Glomerular endothelial cell (primary cell): ENCODE results near the gene SEC22B. TPM values are rescaled to one million over a fixed set of nuclear protein-coding genes. Genes with fewer than 3 reads are reported as not detected.
A peak's percentile ranks its signal among the peaks of the same experiment; 100 is the strongest.
"Not testable (repeated sequence)": the region's sequence is repeated elsewhere in the genome, so short reads cannot be mapped to it uniquely, and the experiment has no call there.

Experiments used
- DNase-seq: peaks from one replicate; pipeline ENCODE4 v3.0.0-alpha.2; 2011; ENCODE audit warnings: low read depth, low spot score; ENCODE audit errors: extremely low read depth
- total RNA-seq: library from RNA; depleted of rRNA; stranded (reverse); fragments of >200 nt; gene quantifications from 2 replicates; pipeline ENCODE4 v1.2.3, GENCODE V29; 2015

The SEC22B gene
- total RNA-seq: 22.4 and 23.6 TPM in 2 replicates

DNA sequence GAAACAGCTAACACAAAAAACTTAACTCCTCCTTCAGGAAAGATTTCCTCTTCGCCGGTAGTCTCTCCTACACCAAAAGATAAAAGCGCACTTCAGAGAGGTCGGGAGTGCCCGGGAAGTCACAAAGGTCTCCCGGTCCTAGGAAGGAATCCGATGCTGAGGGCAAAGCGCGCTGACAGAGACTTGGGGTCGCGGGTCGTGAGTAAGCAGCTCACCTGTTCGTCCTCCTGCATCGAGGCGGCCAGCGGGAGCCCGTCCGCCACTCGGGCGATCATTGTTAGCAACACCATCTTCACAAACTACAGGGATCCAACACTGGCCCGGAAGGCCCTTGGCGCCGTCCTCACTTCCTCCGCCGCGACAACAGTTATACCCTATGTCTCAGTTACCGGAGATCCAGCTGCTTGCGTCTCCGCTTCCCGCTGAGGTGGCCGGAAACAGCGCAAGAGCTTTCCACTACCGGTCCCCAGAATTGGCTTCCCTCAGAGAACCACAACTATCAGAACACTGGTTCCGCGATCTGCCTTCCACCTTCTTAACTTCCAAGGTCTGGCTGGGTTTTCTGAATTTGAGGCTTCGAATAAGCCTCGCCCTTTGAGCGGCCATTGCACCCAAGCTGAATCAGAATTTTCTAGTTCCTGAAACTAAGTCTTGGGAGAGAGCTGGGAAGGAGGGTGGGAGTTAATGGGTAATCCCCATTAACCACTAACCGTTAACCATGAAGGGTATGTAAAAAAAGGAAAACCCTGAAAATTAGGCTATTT is at the start of gene SEC22B:
TSS of gene SEC22B (minus strand) at position 429 of the 764 bp plus-strand sequence. CDS start at position 290, 139 bp downstream.
- DNase-seq: peak; percentile 93

DNA sequence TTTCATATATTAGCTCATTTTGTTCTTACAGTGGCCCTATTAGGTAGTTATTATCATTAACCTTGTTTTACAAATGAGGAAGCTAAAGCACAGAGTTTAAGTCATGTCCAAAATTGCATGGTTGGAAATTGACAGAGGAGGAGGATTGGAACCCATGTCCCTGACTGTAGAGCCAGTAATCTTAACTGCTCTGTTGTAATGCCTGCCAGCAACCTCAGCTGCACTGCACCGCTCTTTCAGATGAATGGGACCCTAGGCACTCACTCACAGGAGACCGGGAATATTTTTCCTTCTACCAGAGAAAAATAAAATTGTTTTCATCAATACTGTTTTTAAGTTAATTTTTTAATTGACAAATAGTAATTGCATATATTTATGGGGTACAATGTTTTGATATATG is 41.6 kb upstream of the SEC22B start:
- not testable (repeated sequence) for DNase-seq

DNA sequence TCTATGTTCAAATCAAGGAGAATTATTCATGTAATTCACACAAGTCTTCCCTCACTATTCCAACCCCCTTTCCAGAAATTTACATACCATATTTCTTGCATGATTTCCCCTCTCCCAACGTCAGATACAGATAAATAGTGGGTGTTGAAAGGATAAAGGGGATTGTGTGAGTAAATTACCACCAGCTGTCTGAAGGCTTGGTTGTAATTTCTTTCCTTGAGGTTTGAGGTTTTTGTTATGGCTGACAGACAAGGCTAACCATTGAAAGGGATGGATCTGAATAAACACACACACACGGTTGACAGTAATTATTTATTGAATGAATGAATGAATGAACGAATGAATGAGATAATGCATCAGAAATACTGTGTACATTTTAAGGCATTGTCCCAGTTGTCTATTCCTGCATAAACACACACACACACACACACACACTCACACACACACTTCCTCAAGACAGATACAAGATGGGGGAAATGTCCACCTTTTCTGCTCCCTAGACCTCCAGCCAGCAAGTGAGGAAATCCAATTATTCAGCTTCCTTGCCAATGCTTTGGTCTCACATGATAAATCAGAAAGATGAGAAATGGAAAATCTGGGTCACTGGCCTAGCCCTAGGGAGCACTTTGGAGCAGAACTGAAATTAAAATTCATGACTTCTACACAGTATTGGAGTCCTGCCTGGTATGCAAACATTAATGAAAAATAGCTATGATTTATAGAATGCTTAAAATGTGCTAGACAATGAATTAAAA is 41.0 kb upstream of the SEC22B start:
- not testable (repeated sequence) for DNase-seq

DNA sequence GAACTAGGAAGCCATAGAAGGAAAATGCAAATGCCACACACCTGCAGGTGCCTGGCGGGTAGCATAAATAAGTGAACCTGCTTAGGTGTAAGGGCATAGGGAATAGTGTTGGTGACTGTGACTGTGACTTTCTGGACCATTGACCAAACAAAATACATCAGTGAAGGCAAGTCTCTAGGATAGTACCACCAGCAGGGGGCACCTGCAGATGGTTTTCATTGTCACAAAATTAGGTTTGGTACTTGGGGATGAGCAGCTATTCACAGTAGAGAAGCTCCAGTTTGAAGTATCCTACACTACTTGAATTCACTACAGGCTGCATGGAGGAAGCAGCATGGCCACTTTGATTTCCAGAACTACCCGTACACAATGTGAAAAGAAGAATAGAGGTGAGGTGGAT is 37.3 kb upstream of the SEC22B start:
- not testable (repeated sequence) for DNase-seq

DNA sequence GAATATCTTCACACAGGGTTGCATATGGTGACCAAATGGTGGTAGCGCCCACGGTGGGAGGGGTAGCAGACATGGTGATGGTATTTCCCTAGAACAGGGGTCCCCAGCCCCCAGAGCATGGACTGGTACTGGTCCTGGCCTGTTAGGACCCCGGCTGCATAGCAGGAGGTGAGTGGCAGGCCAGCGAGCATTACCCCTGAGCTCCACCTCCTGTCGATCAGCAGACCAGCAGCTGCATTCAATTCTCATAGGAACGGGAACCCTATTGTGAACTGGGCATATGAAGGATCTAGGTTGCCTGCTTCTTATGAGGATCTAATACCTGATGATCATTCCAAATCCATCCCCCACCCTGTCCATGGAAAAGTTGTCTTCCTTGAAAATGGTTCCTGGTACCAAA is 34.4 kb upstream of the SEC22B start:
- DNase-seq: not testable (repeated sequence)

DNA sequence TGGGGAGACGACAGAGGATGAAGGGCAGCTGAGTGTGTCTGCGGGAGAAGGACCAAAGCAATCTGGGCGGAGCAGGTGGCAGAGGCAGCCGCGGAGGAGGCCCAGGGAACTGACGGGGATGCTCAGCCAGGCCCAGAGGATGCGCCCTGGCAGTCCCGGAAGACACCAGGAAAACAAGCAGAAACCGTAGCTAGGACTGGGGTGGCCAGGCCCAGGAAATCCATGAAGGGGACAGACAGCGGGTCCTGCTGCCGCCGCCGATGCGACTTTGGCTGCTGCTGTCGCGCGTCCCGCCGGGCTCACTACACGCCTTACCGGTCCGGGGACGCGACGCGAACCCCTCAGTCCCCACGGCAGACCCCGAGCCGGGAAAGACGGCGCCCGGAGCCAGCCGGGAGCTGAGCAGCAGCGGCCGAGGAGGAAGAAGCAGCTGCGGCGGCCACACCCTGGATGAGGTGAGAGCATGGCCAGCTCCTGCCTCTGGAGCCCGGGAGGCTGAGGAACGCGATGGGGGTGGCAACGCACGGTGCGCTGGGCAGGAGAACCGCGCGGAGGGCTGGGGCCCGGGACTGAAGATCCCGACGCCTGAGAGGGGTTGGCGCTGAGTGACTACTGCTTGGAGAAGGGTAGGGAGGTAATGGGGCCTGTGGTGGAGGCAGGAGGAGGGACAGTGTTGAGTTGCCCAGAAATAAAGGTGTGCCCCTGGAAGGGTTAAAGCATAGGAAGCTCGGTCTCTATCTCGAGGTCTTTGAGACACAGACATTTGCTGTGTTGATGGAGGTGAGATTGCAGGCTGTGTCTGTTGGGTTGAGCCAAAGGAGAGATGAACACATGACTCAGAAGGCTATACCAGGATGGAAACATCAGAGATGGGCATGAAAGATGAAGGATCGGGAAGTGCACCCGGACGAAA is 20.8 kb upstream of the SEC22B start:
- DNase-seq: not testable (repeated sequence)

DNA sequence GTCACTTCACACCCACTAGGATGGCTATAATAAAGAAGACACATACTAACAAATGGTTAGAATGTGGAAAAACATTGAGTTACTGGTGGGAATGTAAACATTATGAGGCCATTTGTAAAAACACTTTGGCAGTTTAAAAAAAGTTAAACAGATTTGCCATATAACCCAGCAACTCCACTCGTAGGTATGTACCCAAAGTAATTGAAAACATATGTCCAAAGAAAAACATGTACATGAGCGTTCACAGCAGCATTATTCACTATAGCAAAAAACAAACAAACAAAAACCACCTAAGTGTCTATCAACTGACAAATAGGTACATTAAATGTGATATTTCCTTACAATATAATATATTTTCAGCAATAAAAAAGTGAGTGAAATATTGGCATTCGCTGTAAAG is 12.3 kb upstream of the SEC22B start:
- DNase-seq: not testable (repeated sequence)

DNA sequence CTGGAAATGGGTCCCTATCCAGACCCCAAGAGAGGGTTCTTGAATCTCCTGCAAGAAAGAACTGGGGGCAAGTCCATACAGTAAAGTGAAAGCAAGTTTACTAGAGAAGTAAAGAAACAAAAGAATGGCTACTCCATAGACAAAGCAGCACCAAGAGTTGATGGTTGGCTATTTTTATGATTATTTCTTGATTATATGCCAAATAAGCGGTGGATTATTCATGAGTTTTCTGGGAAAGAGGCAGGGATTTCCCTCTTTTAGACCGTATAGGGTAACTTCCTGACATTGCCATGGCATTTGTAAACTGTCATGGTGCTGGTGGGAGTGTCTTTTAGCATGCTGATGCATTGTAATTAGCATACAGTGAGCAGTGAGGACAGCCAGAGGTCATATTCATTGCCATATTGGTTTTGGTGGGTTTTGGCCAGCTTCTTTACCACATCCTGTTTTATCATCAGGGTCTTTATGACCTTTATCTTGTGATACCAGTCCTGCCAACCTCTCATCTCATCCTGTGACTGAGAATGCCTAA is 5.9 kb upstream of the SEC22B start:
- not testable (repeated sequence) for DNase-seq

DNA sequence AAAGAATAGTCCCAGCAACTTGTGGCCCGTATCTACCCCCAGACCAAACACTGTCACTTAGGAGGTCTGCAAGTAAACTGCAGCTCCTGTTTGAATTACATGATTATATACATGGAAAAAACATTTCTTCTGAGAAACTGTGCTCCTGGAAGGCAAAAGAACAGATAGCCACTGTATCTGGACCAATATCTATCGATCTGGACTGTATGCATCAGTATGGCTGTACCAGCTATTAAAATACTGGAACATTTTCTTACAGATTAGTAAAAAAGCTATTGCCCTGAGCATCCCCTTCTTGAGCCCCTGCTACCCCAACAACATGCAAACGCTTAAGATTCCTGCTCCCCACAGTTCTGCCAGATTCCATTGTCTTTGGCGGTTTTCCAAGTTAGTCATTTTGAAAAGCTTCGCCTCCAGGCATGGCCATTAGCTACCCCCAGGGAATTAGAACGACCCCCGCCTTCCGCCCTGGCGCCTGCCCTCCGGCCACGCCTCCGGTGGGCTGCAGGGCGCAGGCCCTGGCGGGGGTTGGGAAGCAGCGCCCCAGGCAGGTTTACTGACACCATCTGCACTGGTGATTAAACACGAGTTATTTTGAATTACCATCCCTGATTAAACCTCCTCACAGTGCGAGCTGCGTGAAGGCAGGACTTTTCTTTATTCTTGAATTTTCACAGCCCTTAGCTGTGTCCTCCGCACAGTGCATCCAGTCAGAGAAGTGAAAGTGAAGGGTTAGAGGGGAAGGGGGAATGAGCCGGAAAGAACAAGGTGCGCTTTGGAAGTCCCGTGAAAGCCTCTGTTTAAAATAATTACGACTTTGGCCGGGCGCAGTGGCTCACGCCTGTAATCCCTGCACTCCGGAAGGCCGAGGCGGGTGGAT is 3.7 kb upstream of the SEC22B start:
- DNase-seq: not testable (repeated sequence)

DNA sequence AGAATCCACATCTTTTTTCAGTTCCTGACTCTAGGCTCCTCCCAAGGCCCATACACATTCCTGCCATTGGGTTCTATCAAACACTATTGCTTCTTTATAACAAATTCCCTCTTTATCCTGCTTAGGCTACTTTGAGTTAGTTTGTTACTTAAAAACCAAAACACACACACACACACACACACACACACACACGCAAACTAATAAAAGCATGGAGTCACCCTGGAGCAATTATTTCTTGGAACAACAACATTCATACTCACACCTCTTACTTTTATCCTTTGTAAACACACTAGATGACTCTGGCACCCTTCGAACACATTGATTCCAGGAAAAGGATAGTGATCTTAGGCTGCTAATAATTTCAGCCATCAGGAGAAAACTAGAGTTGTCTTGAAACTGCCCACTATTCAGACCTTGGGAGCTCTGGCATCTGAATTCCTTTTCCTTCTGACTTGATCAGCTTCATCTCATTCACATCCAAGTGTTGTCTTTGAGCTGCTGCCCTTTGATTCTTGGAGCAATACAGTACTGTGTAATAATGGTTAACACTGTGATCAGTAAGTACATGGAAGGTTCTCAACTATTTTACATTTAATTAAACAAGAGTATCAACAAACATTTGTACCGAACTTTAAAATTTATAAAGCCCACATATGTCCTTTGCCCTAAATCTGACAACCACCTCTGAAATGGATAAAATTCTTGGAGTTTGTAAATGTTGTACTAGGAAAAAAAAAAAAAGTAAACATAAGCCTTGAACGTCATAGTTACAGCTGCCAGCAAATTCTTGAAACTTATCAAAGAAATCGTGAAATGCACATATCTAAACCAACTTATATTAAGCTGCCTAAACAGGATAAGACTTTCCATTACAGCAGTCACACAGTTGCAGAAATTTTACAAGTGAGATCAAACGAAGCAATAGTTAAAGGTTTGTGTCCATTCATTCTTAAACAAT is 2.8 kb upstream of the SEC22B start:
- DNase-seq: no peak

DNA sequence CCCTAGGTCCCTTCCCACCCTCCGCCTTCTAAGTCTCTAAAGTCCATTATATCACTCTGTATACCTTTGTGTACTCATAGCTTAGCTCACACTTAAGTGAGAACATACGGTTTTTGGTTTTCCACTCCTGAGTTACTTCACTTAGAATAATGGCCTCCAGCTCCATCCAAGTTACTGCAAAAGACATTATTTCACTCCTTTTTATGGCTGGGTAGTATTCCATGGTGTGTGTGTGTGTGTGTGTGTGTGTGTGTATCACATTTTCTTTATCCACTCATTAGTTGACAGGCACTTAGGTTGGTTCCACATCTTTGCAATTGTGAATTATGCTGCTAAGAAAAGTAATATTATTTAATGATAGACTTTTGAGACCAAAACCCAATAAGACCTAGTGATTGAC is 1.7 kb upstream of the SEC22B start:
- DNase-seq: not testable (repeated sequence)

DNA sequence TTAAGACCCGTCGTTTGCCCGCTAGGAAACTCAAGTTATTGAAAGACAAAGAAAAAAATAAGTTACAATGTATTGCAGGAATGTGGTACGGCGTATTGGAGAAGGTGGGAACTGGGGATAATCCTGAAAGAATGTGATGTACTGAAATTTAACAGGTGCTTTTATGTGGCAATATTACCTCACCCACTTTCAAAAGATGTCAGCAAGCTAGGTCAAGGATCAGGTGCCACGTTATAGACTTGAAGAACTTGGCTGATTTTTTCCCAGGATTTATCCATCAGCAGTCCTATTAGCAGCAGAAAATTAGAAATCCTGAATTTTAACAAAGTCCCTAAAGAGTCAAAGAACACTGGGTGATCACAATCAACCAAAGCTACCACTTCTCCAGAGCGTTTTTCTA is 632 bp downstream of the SEC22B start:
- DNase-seq: not testable (repeated sequence)

DNA sequence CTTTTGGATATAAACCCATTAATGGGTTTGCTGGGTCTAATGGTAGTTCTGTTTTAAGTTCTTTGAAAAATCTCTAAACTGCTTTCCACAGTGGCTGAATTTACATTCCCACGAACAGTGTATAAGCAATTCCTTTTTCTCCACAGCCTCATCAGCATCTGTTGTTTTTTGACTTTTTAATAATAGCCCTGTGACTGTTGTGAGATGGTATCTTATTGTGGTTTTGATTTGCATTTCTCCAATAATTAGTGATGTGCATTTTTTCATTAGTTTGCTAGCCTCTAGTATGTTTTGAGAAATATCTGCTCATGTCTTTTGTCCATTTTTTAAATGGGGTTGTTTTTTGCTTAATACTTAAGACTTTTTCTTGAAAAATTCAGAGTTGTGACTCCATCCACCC is 11.6 kb downstream of the SEC22B start:
- not testable (repeated sequence) for DNase-seq

DNA sequence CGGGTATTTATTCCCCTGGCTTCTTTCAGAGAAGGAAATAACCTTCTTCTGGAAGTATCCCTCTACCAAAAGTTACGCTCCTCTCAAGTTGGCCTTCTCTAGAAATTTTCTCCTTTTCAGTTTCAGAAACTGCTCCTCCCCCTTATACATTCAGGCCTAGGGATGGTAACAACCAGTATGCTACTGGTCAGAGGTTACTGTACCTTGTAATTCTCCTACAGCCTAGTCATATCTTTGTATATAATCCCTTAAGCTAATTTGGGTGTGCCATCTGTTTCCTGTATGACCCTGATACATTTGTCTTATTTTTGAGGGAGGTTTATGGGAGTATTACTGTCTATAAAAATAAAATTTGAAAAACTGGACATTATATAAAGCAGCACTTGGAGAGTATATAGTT is 14.3 kb downstream of the SEC22B start:
- not testable (repeated sequence) for DNase-seq

DNA sequence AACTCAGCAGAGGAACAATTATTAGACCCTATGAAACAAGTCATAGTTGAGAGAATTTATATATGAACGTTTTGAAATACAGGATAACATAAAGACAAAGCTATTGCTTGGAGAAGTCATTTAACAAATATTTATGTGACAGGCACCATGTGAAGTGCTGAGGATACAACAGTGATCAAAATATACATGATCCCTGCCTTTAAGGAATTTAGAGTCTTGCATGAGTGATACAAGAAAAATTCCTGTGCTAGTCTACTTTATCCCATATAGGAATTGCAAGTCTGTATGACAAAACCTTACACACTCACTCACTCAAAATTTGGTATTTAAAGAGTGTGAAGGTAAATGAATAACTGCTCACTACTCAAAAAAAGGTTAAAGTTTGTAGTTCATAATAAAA is 17.8 kb downstream of the SEC22B start:
- DNase-seq: not testable (repeated sequence)

DNA sequence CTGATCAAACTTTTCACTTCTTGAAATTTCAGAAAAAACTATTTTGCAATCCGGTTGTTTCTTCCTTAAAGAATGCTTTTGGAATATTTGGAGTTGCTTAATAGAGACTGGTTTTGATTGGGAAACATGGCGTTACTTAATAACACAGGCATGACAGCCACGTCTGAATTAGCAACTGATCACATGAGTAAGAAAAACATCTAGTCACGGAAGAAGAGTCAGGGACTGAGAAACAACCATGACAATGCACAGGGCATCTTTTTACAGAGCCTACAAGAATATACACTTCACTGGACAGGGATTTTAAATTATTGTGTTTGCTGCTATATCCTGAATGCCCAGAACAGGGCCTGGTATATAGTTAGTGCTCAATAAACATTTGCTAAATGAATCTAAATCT is 18.2 kb downstream of the SEC22B start:
- DNase-seq: not testable (repeated sequence)

DNA sequence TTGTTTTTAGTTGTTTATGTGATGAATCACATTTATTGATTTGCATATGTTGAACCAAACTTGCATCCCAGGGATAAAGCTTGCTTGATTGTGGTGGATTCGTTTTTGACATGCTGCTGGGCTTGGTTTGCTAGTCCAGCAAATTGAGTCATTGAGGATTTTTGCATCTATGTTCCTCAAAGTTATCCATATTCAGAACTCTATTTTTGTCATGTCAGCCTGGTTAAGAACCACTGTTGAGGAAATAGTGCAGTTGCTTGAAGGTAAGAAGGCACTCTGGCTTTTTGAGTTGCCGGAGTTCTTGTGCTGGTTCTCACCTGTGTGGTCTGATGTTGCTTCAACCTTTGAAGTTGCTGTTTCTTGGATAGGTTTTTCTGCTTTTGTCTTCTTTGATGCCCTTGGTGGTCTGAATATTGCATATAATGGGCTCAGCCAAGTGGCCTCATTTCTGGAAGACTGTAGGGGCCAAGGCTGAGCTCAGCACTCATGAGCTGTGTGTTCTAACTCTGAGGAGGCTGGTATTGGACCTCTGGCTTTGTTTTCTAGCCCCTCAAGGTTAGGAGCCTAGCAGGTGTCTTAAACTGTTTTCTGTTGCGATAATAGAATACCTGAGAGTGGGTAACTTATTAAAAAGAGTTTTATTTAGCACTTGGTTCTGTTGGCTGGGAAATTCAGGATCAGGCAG is 26.0 kb downstream of the SEC22B start:
- DNase-seq: not testable (repeated sequence)
